Measurements from ENCODE around the gene SPATS1. TPM values are rescaled to one million over a fixed set of nuclear protein-coding genes. Genes with fewer than 3 reads are reported as not detected.

SPATS1 gene
- total RNA-seq, 2 experiments from 2014 or later, result not detected

- Histone ChIP-seq H3K27ac (ENCODE audit: low read depth in 1 of 2, low read length in 2 of 2) (no peak overlapping the region), H3K4me3 (ENCODE audit: low read length) (no peak overlapping the region), H3K4me1 (ENCODE audit: insufficient read depth, low read length) (no peaks in the 10 kb centered on the region), H3K27me3 (ENCODE audit: control insufficient read depth in 1 of 2, insufficient read depth in 2 of 2, low read length in 2 of 2) (peaks cover 0 to 4% of the 10 kb centered on the region in 2 experiments), H3K9me3 (ENCODE audit: control insufficient read depth in 1 of 2, insufficient read depth in 1 of 2, low read length in 2 of 2) (no peaks in the 10 kb centered on the region), H3K36me3 (ENCODE audit: insufficient read depth, low read length) (no peaks in the 10 kb centered on the region)
- no peak for ATAC-seq (ENCODE audit: poor library complexity)
- TF ChIP-seq CTCF (IDR thresholded peaks at IDR 0.05), result no peak
- Mint-ChIP-seq H3K4me3 (no peak overlapping the region), H3K27me3 (peaks cover 5% of the 10 kb centered on the region), H3K27ac (no peak overlapping the region), H3K4me1 (ENCODE audit: low read depth) (no peaks in the 10 kb centered on the region), H3K9me3 (peaks cover 2% of the 10 kb centered on the region), H3K36me3 (ENCODE audit: low read depth) (no peaks in the 10 kb centered on the region)
- ChIA-PET POLR2A (no interaction called here), CTCF (interaction anchor here (1.6 kb wide), 1 partner anchor 9 kb away, joined by 3 read pairs; no protein-coding TSS in a partner anchor)
- DNase-seq, result no peak
- intact Hi-C loops (cut with DNase I, micrococcal nuclease), result no loop called here
These were observed 9.8 kb downstream of the SPATS1 start for GRCh38 chr6:44352259-44352658.

DNA sequence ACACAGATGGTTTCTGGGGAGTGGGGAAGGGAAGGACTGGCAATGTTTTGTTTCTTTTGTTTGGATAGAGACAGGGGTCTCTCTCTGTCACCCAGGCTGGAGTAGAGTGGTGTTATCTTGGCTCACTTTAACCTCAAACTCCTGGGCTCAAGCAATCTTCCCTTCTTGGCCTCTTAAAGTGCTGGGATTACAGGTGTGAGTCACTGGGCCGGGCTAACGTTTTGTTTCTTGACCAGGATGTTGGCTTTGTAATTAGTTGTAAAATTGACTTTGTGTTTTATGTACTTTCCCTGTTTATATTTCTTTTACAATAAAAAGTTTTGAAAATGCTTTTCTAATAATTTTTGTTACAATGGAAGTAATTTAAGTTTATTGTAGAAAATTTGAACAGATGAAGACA lies 10.9 kb downstream of the SPATS1 start:
- Mint-ChIP-seq H3K27me3 (peaks cover 4% of the 10 kb centered on the region), H3K4me3 (no peak overlapping the region), H3K36me3 (ENCODE audit: low read depth) (no peaks in the 10 kb centered on the region), H3K4me1 (ENCODE audit: low read depth) (no peaks in the 10 kb centered on the region), H3K9me3 (peaks cover 2% of the 10 kb centered on the region), H3K27ac (no peak overlapping the region)
- no peak overlapping the region for H3K27ac ChIP-seq (ENCODE audit: low read depth in 1 of 2, low read length in 2 of 2)
- no peaks in the 10 kb centered on the region for H3K9me3 ChIP-seq (ENCODE audit: control insufficient read depth in 1 of 2, insufficient read depth in 1 of 2, low read length in 2 of 2)
- peaks cover 0 to 4% of the 10 kb centered on the region in 2 experiments for H3K27me3 ChIP-seq (ENCODE audit: control insufficient read depth in 1 of 2, insufficient read depth in 2 of 2, low read length in 2 of 2)
- no peak for ATAC-seq (ENCODE audit: poor library complexity)
- intact Hi-C loops (cut with DNase I, micrococcal nuclease), result no loop called here
- ChIA-PET CTCF (interaction anchor here (1.6 kb wide), 1 partner anchor 10 kb away, joined by 3 read pairs; no protein-coding TSS in a partner anchor), POLR2A (no interaction called here)
- no peak for DNase-seq
- no peak overlapping the region for H3K4me3 ChIP-seq (ENCODE audit: low read length)
- no peaks in the 10 kb centered on the region for H3K36me3 ChIP-seq (ENCODE audit: insufficient read depth, low read length)
- no peaks in the 10 kb centered on the region for H3K4me1 ChIP-seq (ENCODE audit: insufficient read depth, low read length)
- no peak for TF ChIP-seq CTCF (IDR thresholded peaks at IDR 0.05)

DNA sequence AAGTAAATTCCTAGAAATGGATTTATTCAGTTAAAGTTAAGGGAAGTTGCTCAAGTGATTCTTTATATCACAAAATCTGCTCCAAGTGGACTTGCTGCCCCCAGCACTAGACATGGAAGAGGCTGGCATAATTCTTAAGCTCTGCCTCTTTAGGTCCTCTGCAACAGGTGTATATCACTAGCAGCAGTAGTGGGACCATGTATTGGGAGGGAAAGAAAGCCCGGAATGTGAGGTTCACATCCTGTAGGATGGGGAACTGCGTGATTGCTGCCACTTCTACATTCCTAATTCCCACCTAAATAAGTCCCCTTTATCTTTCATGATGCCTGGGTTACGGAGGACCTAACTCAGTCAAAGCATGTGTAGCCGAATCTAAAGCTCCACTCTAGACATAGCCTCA lies 13.2 kb downstream of the SPATS1 start:
- peaks cover 4% of the 10 kb centered on the region for H3K27me3 Mint-ChIP-seq
- POLR2A ChIA-PET, result no interaction called here
- Histone ChIP-seq H3K4me3 (ENCODE audit: low read length) (no peak overlapping the region), H3K9me3 (ENCODE audit: control insufficient read depth in 1 of 2, insufficient read depth in 1 of 2, low read length in 2 of 2) (no peaks in the 10 kb centered on the region), H3K4me1 (ENCODE audit: insufficient read depth, low read length) (no peaks in the 10 kb centered on the region), H3K36me3 (ENCODE audit: insufficient read depth, low read length) (no peaks in the 10 kb centered on the region), H3K27ac (ENCODE audit: low read depth in 1 of 2, low read length in 2 of 2) (no peak overlapping the region), H3K27me3 (ENCODE audit: control insufficient read depth in 1 of 2, insufficient read depth in 2 of 2, low read length in 2 of 2) (peaks cover 0 to 4% of the 10 kb centered on the region in 2 experiments)
- H3K4me3 Mint-ChIP-seq, result no peak overlapping the region
- no peaks in the 10 kb centered on the region for H3K36me3 Mint-ChIP-seq (ENCODE audit: low read depth)
- DNase-seq (no peak), ATAC-seq (ENCODE audit: poor library complexity) (no peak)
- intact Hi-C loops (cut with DNase I, micrococcal nuclease), result no loop called here
- no peak overlapping the region for H3K27ac Mint-ChIP-seq
- peaks cover 2% of the 10 kb centered on the region for H3K9me3 Mint-ChIP-seq
- CTCF ChIA-PET, result no interaction called here
- no peak for TF ChIP-seq CTCF (IDR thresholded peaks at IDR 0.05)
- no peaks in the 10 kb centered on the region for H3K4me1 Mint-ChIP-seq (ENCODE audit: low read depth)

Measured in CD4-positive, alpha-beta T cell (primary cell).